Prostate gland (tissue), 2 donors: ENCODE measurements around the gene COA8.

Experiments used
- POLR2A ChIP-seq: fragments of 450-650 bp; IDR thresholded peaks from one replicate; pipeline ENCODE4 v1.6.1; 2016; ENCODE audit warnings: antibody characterized with exemption, mild to moderate bottlenecking
- POLR2AphosphoS5 ChIP-seq: sonication (generic); formaldehyde crosslinking; IDR thresholded peaks from one replicate; pipeline ENCODE4 v1.6.1; 2017; ENCODE audit warnings: antibody characterized with exemption
- TF ChIP-seq, protein P1 (sequence below), 4 experiments: fragments of 200-600 bp in 2 of 4; fragments of 450-650 bp in 2 of 4; sonication (generic) in 2 of 4; IDR thresholded peaks; 1 replicate in 3 of 4; 2 replicates in 1 of 4; pipeline ENCODE4 v1.5.1; 2016 to 2019; ENCODE audit warnings: antibody characterized with exemption in 4 of 4, mild to moderate bottlenecking in 2 of 4, moderate library complexity in 2 of 4

- TF ChIP-seq, protein P1, sequence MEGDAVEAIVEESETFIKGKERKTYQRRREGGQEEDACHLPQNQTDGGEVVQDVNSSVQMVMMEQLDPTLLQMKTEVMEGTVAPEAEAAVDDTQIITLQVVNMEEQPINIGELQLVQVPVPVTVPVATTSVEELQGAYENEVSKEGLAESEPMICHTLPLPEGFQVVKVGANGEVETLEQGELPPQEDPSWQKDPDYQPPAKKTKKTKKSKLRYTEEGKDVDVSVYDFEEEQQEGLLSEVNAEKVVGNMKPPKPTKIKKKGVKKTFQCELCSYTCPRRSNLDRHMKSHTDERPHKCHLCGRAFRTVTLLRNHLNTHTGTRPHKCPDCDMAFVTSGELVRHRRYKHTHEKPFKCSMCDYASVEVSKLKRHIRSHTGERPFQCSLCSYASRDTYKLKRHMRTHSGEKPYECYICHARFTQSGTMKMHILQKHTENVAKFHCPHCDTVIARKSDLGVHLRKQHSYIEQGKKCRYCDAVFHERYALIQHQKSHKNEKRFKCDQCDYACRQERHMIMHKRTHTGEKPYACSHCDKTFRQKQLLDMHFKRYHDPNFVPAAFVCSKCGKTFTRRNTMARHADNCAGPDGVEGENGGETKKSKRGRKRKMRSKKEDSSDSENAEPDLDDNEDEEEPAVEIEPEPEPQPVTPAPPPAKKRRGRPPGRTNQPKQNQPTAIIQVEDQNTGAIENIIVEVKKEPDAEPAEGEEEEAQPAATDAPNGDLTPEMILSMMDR (IDR thresholded peaks at IDR 0.05), result no peak
- TF ChIP-seq POLR2AphosphoS5, result no peak
- no peak for TF ChIP-seq POLR2A
Observed at GRCh38 chr14:103619057-103619456, 56.3 kb downstream of the COA8 start.
